H1 (cell line): ENCODE results near the gene RNF8. TPM values are rescaled to one million over a fixed set of nuclear protein-coding genes. Genes with fewer than 3 reads are reported as not detected.

ENCODE experiments used
- CTCF ChIA-PET: fragments of 300-600 bp; sonication (Branson Sonifier 250); formaldehyde crosslinking; loops from one replicate; lab custom pipeline; 2021; ENCODE audit not compliant: partially characterized antibody; lab: Charles Lee
- POLR2A ChIA-PET: fragments of 300-600 bp; sonication (Branson Sonifier 250); formaldehyde crosslinking; loops from one replicate; lab custom pipeline; 2021; ENCODE audit warnings: inconsistent platforms; ENCODE audit not compliant: partially characterized antibody; lab: Charles Lee
- DNase-seq, 2 experiments: peaks; one replicate each; pipeline versions ENCODE4 v3.0.0 to v3.0.0-alpha.2; 2010 to 2022; ENCODE audit warnings: low spot score in 2 of 2, low read depth in 1 of 2, mixed read lengths in 1 of 2
- FAIRE-seq: peaks from 2 replicates; lab custom pipeline; 2011; peaks lifted over from hg19 to GRCh38; lab: Jason Lieb, UNC
- H2AFZ ChIP-seq: 2 replicates; pipeline ENCODE4 v1.8.1; 2012; ENCODE audit warnings: low read length, inconsistent platforms
- H2AK5ac ChIP-seq: 2 replicates; pipeline ENCODE4 v1.6.1; 2013; ENCODE audit warnings: low read depth, low read length
- H2BK120ac ChIP-seq: replicated peaks from 2 replicates; pipeline ENCODE3; 2013; ENCODE audit warnings: low read depth, low read length, inconsistent platforms
- H2BK12ac ChIP-seq: 2 replicates; pipeline ENCODE4 v1.6.1; 2013; ENCODE audit warnings: low read depth, low read length
- H2BK15ac ChIP-seq: 2 replicates; pipeline ENCODE4 v1.6.1; 2013; ENCODE audit warnings: low read length
- H2BK20ac ChIP-seq: 2 replicates; pipeline ENCODE4 v1.6.1; 2013; ENCODE audit warnings: low read length
- H2BK5ac ChIP-seq: 2 replicates; pipeline ENCODE4 v1.6.1; 2013; ENCODE audit warnings: low read depth, low read length
- H3K14ac ChIP-seq: 2 replicates; pipeline ENCODE4 v1.6.1; 2013; ENCODE audit warnings: inconsistent platforms; ENCODE audit not compliant: insufficient read length
- H3K18ac ChIP-seq: 2 replicates; pipeline ENCODE4 v1.6.1; 2013; ENCODE audit warnings: low read length; ENCODE audit errors: extremely low read depth
- H3K23ac ChIP-seq: 2 replicates; pipeline ENCODE4 v1.6.1; 2013; ENCODE audit warnings: inconsistent platforms; ENCODE audit not compliant: insufficient read length
- H3K23me2 ChIP-seq: 2 replicates; pipeline ENCODE4 v1.6.1; 2013; ENCODE audit warnings: low read depth, low read length
- H3K27ac ChIP-seq: 2 replicates; pipeline ENCODE4 v1.6.1; 2011; ENCODE audit warnings: low read depth, low read length, inconsistent platforms
- H3K27me3 ChIP-seq, 4 experiments: replicated peaks in 1 of 4; 1 replicate in 1 of 4; 2 replicates in 3 of 4; pipeline versions ENCODE4 v1.6.1 to v1.8.1; 2011 to 2013; ENCODE audit warnings: low read length in 3 of 4, mild to moderate bottlenecking in 3 of 4, inconsistent platforms in 2 of 4, mixed read lengths in 2 of 4, moderate library complexity in 1 of 4; ENCODE audit not compliant: control insufficient read depth in 3 of 4, insufficient read depth in 3 of 4; ENCODE audit errors: extremely low read depth in 1 of 4
- H3K36me3 ChIP-seq, 4 experiments: 2 replicates each; pipeline versions ENCODE4 v1.6.1 to v1.8.1; 2011 to 2013; ENCODE audit warnings: mild to moderate bottlenecking in 4 of 4, low read length in 3 of 4, moderate library complexity in 2 of 4, control low read depth in 1 of 4, inconsistent platforms in 1 of 4; ENCODE audit not compliant: insufficient read depth in 4 of 4, control insufficient read depth in 2 of 4
- H3K4ac ChIP-seq: replicated peaks from 2 replicates; pipeline ENCODE3; 2013; ENCODE audit warnings: low read length, low read depth, mixed read lengths, inconsistent platforms; ENCODE audit not compliant: insufficient read length
- H3K4me1 ChIP-seq, 4 experiments: replicated peaks in 1 of 4; 1 replicate in 1 of 4; 2 replicates in 3 of 4; pipeline versions ENCODE4 v1.6.1 to v1.8.1; 2011 to 2013; ENCODE audit warnings: low read length in 3 of 4, inconsistent platforms in 2 of 4, mixed read lengths in 1 of 4; ENCODE audit not compliant: insufficient read depth in 4 of 4, control insufficient read depth in 3 of 4
- H3K4me2 ChIP-seq, 2 experiments: 2 replicates each; pipeline versions ENCODE4 v1.6.1 to v1.8.1; 2011 to 2013; ENCODE audit warnings: low read depth in 2 of 2, low read length in 2 of 2, control low read depth in 1 of 2, inconsistent platforms in 1 of 2, mild to moderate bottlenecking in 1 of 2; ENCODE audit not compliant: insufficient read depth in 1 of 2
- H3K4me3 ChIP-seq, 4 experiments: fragments of 200-600, 300-600 bp in 1 of 4; sonication (generic), shearing (Covaris generic), sonication (Bioruptor Twin) in 1 of 4; 2 replicates each; pipeline versions ENCODE4 v1.5.1 to v1.8.1; 2011 to 2016; ENCODE audit warnings: low read length in 4 of 4, low read depth in 3 of 4, control low read depth in 2 of 4, inconsistent platforms in 2 of 4, mild to moderate bottlenecking in 2 of 4, mixed read lengths in 1 of 4, moderate library complexity in 1 of 4; ENCODE audit not compliant: insufficient read depth in 2 of 4; ENCODE audit errors: extremely low read depth in 1 of 4
- H3K56ac ChIP-seq: replicated peaks from 2 replicates; pipeline ENCODE3; 2013; ENCODE audit warnings: low read depth, mild to moderate bottlenecking, mixed read lengths, low read length, inconsistent platforms; ENCODE audit not compliant: insufficient read length
- H3K79me1 ChIP-seq: 2 replicates; pipeline ENCODE4 v1.6.1; 2013; ENCODE audit warnings: low read depth, low read length, control low read depth
- H3K79me2 ChIP-seq, 2 experiments: 2 replicates each; pipeline versions ENCODE4 v1.6.1 to v1.8.1; 2012 to 2013; ENCODE audit warnings: low read length in 2 of 2, mild to moderate bottlenecking in 2 of 2, inconsistent platforms in 1 of 2; ENCODE audit not compliant: insufficient read depth in 2 of 2, control insufficient read depth in 1 of 2
- H3K9ac ChIP-seq, 4 experiments: replicated peaks in 1 of 4; 1 replicate in 1 of 4; 2 replicates in 3 of 4; pipeline versions ENCODE4 v1.6.1 to v1.8.1; 2011 to 2013; ENCODE audit warnings: low read depth in 3 of 4, low read length in 3 of 4, control low read depth in 2 of 4, mild to moderate bottlenecking in 2 of 4, moderate library complexity in 2 of 4, inconsistent platforms in 1 of 4; ENCODE audit errors: extremely low read depth in 1 of 4
- H3K9me3 ChIP-seq, 2 experiments: 2 replicates each; pipeline versions ENCODE4 v1.6.1 to v1.8.1; 2012 to 2013; ENCODE audit warnings: mild to moderate bottlenecking in 2 of 2, moderate library complexity in 2 of 2, control low read depth in 1 of 2, inconsistent platforms in 1 of 2, low read depth in 1 of 2, low read length in 1 of 2, mixed read lengths in 1 of 2; ENCODE audit not compliant: insufficient read depth in 2 of 2
- H4K20me1 ChIP-seq, 2 experiments: replicated peaks in 1 of 2; 2 replicates each; pipeline versions ENCODE3 to v1.8.1; 2011 to 2013; ENCODE audit warnings: inconsistent platforms in 2 of 2, low read length in 2 of 2, mild to moderate bottlenecking in 1 of 2; ENCODE audit not compliant: insufficient read depth in 2 of 2, control insufficient read depth in 1 of 2
- H4K5ac ChIP-seq: 2 replicates; pipeline ENCODE4 v1.6.1; 2013; ENCODE audit warnings: low read length, low read depth, mixed read lengths, inconsistent platforms; ENCODE audit not compliant: insufficient read length
- H4K8ac ChIP-seq: 2 replicates; pipeline ENCODE4 v1.8.0; 2013; ENCODE audit warnings: mild to moderate bottlenecking, moderate library complexity, low read length, inconsistent platforms; ENCODE audit not compliant: insufficient read depth; ENCODE audit errors: extremely low read depth
- H4K91ac ChIP-seq: replicated peaks from 2 replicates; pipeline ENCODE3; 2013; ENCODE audit warnings: low read length, mixed read lengths, inconsistent platforms; ENCODE audit not compliant: insufficient read length
- BRCA1 ChIP-seq: IDR thresholded peaks from 2 replicates; pipeline ENCODE4 v1.6.1; 2012; ENCODE audit warnings: low read depth, low read length, improper control_type of control experiment
- CHD1 ChIP-seq: IDR thresholded peaks from 2 replicates; pipeline ENCODE4 v1.6.1; 2012; ENCODE audit warnings: low read depth, low read length, improper control_type of control experiment
- CREB1 ChIP-seq: IDR thresholded peaks from 2 replicates; pipeline ENCODE4 v1.6.1; 2012; ENCODE audit warnings: inconsistent platforms
- JUND ChIP-seq: IDR thresholded peaks from 2 replicates; pipeline ENCODE4 v1.6.1; 2011; ENCODE audit warnings: mild to moderate bottlenecking, improper control_type of control experiment, low read length
- KDM1A ChIP-seq: fragments of 200-600, 300-600 bp; sonication (generic); IDR thresholded peaks from 2 replicates; pipeline ENCODE4 v1.7.1; 2016; ENCODE audit warnings: mild to moderate bottlenecking, low read length, borderline replicate concordance
- KDM4A ChIP-seq: IDR thresholded peaks from one replicate; pipeline ENCODE4 v1.7.1; 2012; ENCODE audit warnings: low read depth, mild to moderate bottlenecking, moderate library complexity, low read length, inconsistent platforms; ENCODE audit not compliant: severe bottlenecking
- KDM5A ChIP-seq: fragments of 200-600 bp; IDR thresholded peaks from 2 replicates; pipeline ENCODE4 v1.7.1; 2012; ENCODE audit warnings: mild to moderate bottlenecking, low read length, inconsistent platforms, mixed read lengths
- MAFK ChIP-seq: IDR thresholded peaks from 2 replicates; pipeline ENCODE4 v1.6.1; 2012; ENCODE audit warnings: low read depth, mild to moderate bottlenecking, improper control_type of control experiment, low read length
- RNF2 ChIP-seq: fragments of 200-900, 300-1000 bp; sonication (generic); IDR thresholded peaks from 2 replicates; pipeline ENCODE4 v1.7.1; 2016; ENCODE audit warnings: borderline replicate concordance, low read depth, mild to moderate bottlenecking, antibody characterized with exemption, low read length; ENCODE audit not compliant: poor library complexity, severe bottlenecking; ENCODE audit errors: missing control alignments
- SRF ChIP-seq: IDR thresholded peaks from 2 replicates; pipeline ENCODE4 v1.6.1; 2011; ENCODE audit warnings: mild to moderate bottlenecking, low read depth, low read length, moderate library complexity
- SUZ12 ChIP-seq: fragments of 200-600 bp; sonication (generic); IDR thresholded peaks from 2 replicates; pipeline ENCODE4 v1.6.1; 2012; ENCODE audit warnings: mild to moderate bottlenecking, inconsistent platforms, low read length, moderate library complexity, mixed read lengths
- TAF7 ChIP-seq: optimal IDR thresholded peaks from 2 replicates; pipeline ENCODE3; 2011; ENCODE audit warnings: low read depth, mild to moderate bottlenecking, inconsistent platforms, low read length, moderate library complexity, borderline replicate concordance
- USF2 ChIP-seq: IDR thresholded peaks from 2 replicates; pipeline ENCODE4 v1.6.1; 2011; ENCODE audit warnings: low read length, improper control_type of control experiment
- YY1 ChIP-seq: IDR thresholded peaks from 2 replicates; pipeline ENCODE4 v1.6.1; 2011; ENCODE audit warnings: low read depth, mild to moderate bottlenecking, low read length
- polyA plus RNA-seq, 7 experiments: library from polyadenylated mRNA; depleted of rRNA in 3 of 7; stranded (reverse) in 5 of 7; unstranded in 2 of 7; fragments of >200 nt in 5 of 7; fragments of 200-250 nt in 2 of 7; gene quantifications; 1 replicate in 5 of 7; 2 replicates in 1 of 7; 4 replicates in 1 of 7; pipeline versions ENCODE4 v1.2.1 to v1.2.3, GENCODE V29; 2011 to 2013; ENCODE audit warnings: missing spikeins in 2 of 7, mixed read lengths in 2 of 7
- total RNA-seq: library from RNA; stranded (reverse); fragmentation: NEBNext Ultra II Directional; extraction: Animal tissue kit (Norgen Biotek cat#: 25700); gene quantifications from 2 replicates; pipeline ENCODE4 v1.2.1, GENCODE V29; 2021

The RNF8 gene
- total and polyA plus RNA-seq, 2 of the 8 experiments (the other 6 are each of a cell fraction or from before 2014, with no cell fraction given) = 20.3 to 44.7 TPM

GRCh38 chr6:37388578-37388977 lies 34.8 kb downstream of the RNF8 start:
- no peak overlapping the region for H3K18ac ChIP-seq
- no peak overlapping the region for H3K23ac ChIP-seq
- H3K4me3 ChIP-seq = no peak overlapping the region
- no peak overlapping the region for H3K56ac ChIP-seq
- no peaks in the 10 kb centered on the region for H3K9me3 ChIP-seq
- H2BK20ac ChIP-seq = no peak overlapping the region
- H4K8ac ChIP-seq = no peak overlapping the region
- no peaks in the 10 kb centered on the region for H3K79me2 ChIP-seq
- H3K4me1 ChIP-seq = no peaks in the 10 kb centered on the region
- ChIA-PET CTCF (interaction anchor here (0.5 to 0.6 kb wide), 2 partner anchors 62 to 601 kb away, joined by 3 to 5 read pairs; no protein-coding TSS in a partner anchor), POLR2A (no interaction called here)
- no peak overlapping the region for H3K4me2 ChIP-seq
- no peak overlapping the region for H4K91ac ChIP-seq
- no peak overlapping the region for H3K9ac ChIP-seq
- peaks cover 6 to 41% (median 34%) of the 10 kb centered on the region in 4 experiments; a peak in 7 of 8 replicates for H3K36me3 ChIP-seq
- H4K20me1 ChIP-seq = no peaks in the 10 kb centered on the region
- no peak overlapping the region for H2BK5ac ChIP-seq
- no peaks in the 10 kb centered on the region for H3K27me3 ChIP-seq
- no peak overlapping the region for H2BK120ac ChIP-seq
- no peak overlapping the region for H2AK5ac ChIP-seq
- no peak for DNase-seq
- no peak overlapping the region for H2AFZ ChIP-seq
- no peak for FAIRE-seq
- no peak overlapping the region for H2BK12ac ChIP-seq
- no peaks in the 10 kb centered on the region; the same call in 1 of the 2 replicates for H3K23me2 ChIP-seq
- H3K4ac ChIP-seq = no peak overlapping the region
- TF ChIP-seq BRCA1 = no peak
- no peak for TF ChIP-seq CHD1
- no peak for TF ChIP-seq SUZ12
- no peak for TF ChIP-seq YY1
- TF ChIP-seq USF2 = no peak
- no peak for TF ChIP-seq CREB1
- no peak for TF ChIP-seq KDM1A
- no peak for TF ChIP-seq SRF
- TF ChIP-seq JUND = no peak
- TF ChIP-seq MAFK = no peak
- no peak for TF ChIP-seq RNF2
- no peak for TF ChIP-seq KDM5A
- TF ChIP-seq KDM4A = no peak
- no peak for TF ChIP-seq TAF7
- no peak overlapping the region for H4K5ac ChIP-seq
- H3K14ac ChIP-seq = no peak overlapping the region
- no peaks in the 10 kb centered on the region; the same call in 1 of the 2 replicates for H3K79me1 ChIP-seq
- no peak overlapping the region for H2BK15ac ChIP-seq
- no peak overlapping the region for H3K27ac ChIP-seq
